Measurements from ENCODE around the gene SLIT1.
"Not testable (repeated sequence)": the region's sequence is repeated elsewhere in the genome, so short reads cannot be mapped to it uniquely, and the experiment has no call there.

The SLIT1 gene

GRCh38 chr10:97107551-97107950, 78.2 kb downstream of the SLIT1 start:
- DNase-seq (ENCODE audit: low read depth): no peak

- DNase-seq (ENCODE audit: low read depth): no peak
Observed at GRCh38 chr10:97106207-97106606, 79.6 kb downstream of the SLIT1 start.

GRCh38 chr10:97105303-97105702, 80.5 kb downstream of the SLIT1 start:
- no peak for DNase-seq (ENCODE audit: low read depth)

GRCh38 chr10:97103316-97104080, 82.3 kb downstream of the SLIT1 start:
- DNase-seq (ENCODE audit: low read depth): no peak

GRCh38 chr10:97102441-97102840, 83.3 kb downstream of the SLIT1 start:
- DNase-seq (ENCODE audit: low read depth): no peak

- DNase-seq (ENCODE audit: low read depth): no peak
Observed at GRCh38 chr10:97101166-97101940, 84.4 kb downstream of the SLIT1 start.

GRCh38 chr10:97100657-97101056, 85.1 kb downstream of the SLIT1 start:
- no peak for DNase-seq (ENCODE audit: low read depth)

GRCh38 chr10:97099868-97100267, 85.9 kb downstream of the SLIT1 start:
- no peak for DNase-seq (ENCODE audit: low read depth)

- no peak for DNase-seq (ENCODE audit: low read depth)
Observed at GRCh38 chr10:97099089-97099488, 86.7 kb downstream of the SLIT1 start.

GRCh38 chr10:97097084-97097433, 88.7 kb downstream of the SLIT1 start:
- DNase-seq (ENCODE audit: low read depth): no peak

GRCh38 chr10:97096261-97097083, 89.3 kb downstream of the SLIT1 start:
- DNase-seq (ENCODE audit: low read depth): no peak

GRCh38 chr10:97095701-97096260, 90.0 kb downstream of the SLIT1 start:
- DNase-seq (ENCODE audit: low read depth): no peak

GRCh38 chr10:97090644-97091043, 95.1 kb downstream of the SLIT1 start:
- DNase-seq (ENCODE audit: low read depth): no peak

- DNase-seq (ENCODE audit: low read depth): no peak
Observed at GRCh38 chr10:97090035-97090434, 95.7 kb downstream of the SLIT1 start.

GRCh38 chr10:97089209-97089870, 96.4 kb downstream of the SLIT1 start:
- no peak for DNase-seq (ENCODE audit: low read depth)

GRCh38 chr10:97087296-97087695, 98.5 kb downstream of the SLIT1 start:
- DNase-seq (ENCODE audit: low read depth): no peak

- no peak for DNase-seq (ENCODE audit: low read depth)
Observed at GRCh38 chr10:97086530-97086929, 99.2 kb downstream of the SLIT1 start.

- DNase-seq (ENCODE audit: low read depth): no peak
Observed at GRCh38 chr10:97083228-97083829, 102.4 kb downstream of the SLIT1 start.

- DNase-seq (ENCODE audit: low read depth): not testable (repeated sequence)
Observed at GRCh38 chr10:97082575-97082974, 103.2 kb downstream of the SLIT1 start.

- peak; percentile 17 for DNase-seq (ENCODE audit: low read depth)
Observed at GRCh38 chr10:97081621-97082235, 104.0 kb downstream of the SLIT1 start.

Measured in GM04504 (cell line).